OCI-LY1 (cell line): ENCODE measurements around the gene TEKT2.

ENCODE experiments used
- EZH2 ChIP-seq: fragments of 200-600 bp; sonication (generic), shearing (Covaris generic); IDR thresholded peaks from 2 replicates; pipeline ENCODE4 v1.8.0; 2017; ENCODE audit warnings: borderline replicate concordance, mixed run types, mild to moderate bottlenecking, antibody characterized with exemption, low read length, moderate library complexity, mixed read lengths
- TF ChIP-seq, protein P1 (sequence below): fragments of 200-600 bp; sonication (generic), shearing (Covaris generic); IDR thresholded peaks from 2 replicates; pipeline ENCODE4 v1.5.1; 2017; ENCODE audit warnings: mild to moderate bottlenecking, antibody characterized with exemption, low read length, moderate library complexity, mixed read lengths

DNA sequence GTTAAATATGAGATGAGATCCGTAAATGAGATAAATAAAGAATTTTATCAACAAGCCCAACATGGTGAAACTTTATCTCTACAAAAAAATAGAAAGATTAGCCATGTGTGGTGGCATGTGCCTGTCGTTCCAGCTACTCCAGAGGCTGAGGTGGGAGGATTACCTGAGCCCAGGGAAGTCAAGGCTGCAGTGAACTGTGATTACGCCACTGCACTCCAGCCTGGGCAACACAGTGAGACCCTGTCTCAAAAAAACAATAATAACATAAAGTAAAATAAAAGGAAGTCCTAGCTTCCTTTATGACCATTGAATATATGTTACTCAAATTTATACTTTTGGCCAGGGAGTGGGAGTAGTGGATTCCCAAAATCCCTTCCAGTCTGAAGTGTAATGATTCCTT, 48.7 kb upstream of the TEKT2 start:
- TF ChIP-seq EZH2, result no peak
- TF ChIP-seq, protein P1, sequence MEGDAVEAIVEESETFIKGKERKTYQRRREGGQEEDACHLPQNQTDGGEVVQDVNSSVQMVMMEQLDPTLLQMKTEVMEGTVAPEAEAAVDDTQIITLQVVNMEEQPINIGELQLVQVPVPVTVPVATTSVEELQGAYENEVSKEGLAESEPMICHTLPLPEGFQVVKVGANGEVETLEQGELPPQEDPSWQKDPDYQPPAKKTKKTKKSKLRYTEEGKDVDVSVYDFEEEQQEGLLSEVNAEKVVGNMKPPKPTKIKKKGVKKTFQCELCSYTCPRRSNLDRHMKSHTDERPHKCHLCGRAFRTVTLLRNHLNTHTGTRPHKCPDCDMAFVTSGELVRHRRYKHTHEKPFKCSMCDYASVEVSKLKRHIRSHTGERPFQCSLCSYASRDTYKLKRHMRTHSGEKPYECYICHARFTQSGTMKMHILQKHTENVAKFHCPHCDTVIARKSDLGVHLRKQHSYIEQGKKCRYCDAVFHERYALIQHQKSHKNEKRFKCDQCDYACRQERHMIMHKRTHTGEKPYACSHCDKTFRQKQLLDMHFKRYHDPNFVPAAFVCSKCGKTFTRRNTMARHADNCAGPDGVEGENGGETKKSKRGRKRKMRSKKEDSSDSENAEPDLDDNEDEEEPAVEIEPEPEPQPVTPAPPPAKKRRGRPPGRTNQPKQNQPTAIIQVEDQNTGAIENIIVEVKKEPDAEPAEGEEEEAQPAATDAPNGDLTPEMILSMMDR, result no peak
